GM21367 (cell line): Measurements from ENCODE around the gene KIFAP3.

Experiments
- ATAC-seq: cut with Tn5 transposase; IDR thresholded peaks from one replicate; pipeline ENCODE4 v1.9.1; 2021; ENCODE audit not compliant: unreplicated experiment

The KIFAP3 gene

DNA sequence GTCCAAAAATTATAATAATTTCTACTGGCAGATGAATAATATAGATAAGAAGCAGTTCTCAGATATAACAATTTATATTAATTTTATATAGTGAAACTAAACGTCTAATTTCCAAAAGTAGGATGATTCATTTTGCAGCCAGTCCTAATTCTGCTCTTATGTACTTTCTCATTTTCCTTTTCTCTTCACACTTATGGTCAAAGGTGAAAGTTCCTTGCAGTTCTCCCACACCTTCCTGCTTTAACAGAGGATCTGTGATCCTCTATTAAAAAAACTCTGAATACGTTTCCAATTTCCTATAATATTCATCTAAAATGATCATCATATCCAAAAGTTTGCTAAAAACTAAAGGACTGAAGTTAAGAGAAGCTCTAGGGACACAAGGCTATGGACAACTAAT is 78.5 kb downstream of the KIFAP3 start:
- ATAC-seq: no peak

DNA sequence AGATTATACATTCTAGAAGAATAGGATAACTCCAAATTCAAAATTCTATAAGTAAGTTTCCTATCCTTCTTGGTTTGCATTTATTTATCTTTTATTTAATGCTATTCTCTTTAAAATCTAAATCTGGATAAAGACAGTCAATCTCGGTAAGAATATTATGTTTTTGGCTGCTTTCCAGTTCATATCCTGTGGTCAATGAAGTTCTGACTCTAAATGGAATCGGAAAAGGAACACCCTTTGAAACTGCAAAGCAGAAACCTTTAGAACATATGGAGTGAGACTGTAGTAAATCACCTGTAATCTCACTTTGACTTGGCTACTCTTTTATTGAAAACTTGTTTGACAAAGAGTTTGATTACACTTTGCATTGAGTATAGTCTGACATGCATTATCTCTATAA is 85.2 kb downstream of the KIFAP3 start:
- ATAC-seq: no peak

DNA sequence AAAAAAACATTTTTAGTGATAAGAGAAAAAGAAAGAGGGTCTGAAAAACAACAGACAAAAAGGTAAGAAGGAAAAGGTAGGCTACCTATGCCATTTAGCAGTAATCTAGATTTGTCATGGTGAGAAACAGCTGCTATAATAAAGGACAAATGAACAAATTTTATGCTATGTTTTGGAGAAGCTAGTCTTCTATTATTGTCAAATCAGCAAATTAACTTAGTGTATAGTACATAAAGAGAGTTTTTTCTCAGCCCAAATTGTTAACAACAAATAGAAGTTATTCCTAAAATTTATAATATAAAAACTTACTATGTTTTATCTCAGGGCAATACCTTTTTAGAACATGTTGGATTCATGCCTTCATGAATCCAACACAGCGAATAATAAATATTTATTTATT is 88.7 kb downstream of the KIFAP3 start:
- no peak for ATAC-seq

DNA sequence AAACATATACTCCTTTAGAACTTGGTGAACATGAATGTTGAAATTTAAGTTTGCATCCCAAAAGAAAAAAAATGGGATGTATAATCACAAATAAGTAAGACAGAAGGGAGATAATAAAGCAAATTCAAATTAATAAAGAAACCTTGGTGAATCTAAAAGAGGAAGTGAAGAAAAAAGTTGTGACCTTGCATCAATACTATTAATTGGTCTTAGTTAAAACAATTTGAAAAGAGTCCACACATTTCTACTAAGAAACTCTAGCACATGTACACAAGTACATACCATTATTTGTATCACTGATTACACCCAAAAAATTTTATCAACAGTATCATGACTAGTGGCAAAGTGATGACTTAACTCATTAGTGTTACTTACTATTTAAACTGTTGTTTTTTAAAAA is 100.4 kb downstream of the KIFAP3 start:
- no peak for ATAC-seq

DNA sequence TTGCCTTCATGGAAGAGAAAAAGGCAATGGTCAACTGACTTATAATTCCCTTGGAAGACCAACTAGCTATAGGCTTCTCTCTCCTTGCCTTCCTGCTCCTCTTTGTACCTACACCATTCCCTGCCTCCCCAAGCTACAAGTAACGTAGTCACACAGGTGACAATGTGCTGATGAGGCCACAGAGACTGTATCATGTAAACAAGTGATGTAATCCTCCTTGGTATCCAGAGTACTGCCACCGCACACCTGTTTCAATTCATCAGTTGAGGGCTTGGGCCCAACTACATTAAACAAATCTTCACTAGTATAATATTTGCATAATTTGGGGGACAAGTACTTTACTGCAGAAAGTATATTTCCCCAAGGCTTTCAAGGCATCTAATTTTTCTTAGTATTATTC is 104.4 kb downstream of the KIFAP3 start:
- no peak for ATAC-seq

DNA sequence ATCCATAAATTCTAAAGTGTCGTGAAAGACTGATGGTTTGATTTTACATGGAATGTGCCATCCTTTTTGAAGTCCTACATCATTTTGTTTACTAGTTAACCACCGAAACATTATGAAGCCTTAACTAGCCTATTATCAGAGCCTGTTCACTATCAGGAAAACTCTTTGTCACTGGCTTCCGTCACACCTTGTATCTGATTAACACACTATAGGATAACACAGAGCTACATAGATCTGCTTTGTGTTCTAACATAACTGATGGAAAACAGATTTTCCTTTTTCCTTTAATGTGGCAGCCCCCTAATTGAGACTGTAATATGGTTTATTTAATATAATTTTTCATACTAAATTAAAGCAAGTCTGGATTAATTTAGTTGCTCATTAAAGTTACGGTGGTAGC is 106.3 kb downstream of the KIFAP3 start:
- no peak for ATAC-seq

DNA sequence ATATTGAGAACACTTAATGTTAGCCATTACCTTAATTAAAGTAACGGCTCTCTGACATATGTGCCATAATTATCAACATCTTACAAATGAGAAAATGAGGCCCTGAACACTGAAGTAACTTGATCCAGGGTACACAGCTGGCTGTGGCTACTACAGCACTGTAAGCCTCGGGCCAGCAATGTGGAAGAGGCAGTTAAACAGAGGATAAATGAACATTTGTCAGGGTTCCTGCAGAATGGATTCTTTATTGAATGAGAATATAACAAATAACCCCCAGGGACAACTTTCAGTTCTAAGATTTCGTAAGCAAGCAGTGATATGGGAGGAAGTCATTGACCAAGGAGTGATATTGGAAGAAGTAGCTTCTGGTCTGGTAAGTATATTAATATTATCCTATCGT is 110.3 kb downstream of the KIFAP3 start:
- no peak for ATAC-seq

DNA sequence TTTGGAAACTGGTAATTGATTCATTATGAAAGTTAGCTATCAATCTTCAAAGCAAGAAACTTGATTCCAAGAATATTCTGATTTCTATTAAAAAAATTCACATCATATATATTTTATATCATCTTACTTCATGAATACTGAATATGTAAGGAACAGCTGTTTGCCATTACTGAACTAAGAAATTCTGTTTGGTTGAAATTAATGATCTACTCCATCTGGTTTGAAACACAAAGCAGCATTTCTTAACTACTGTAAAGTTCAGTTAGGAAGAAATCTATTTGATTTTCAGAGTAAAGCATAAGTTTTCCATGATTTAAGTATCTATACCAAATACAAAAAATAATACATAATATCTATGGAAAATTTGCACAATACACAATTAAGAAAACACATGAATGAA is 114.8 kb downstream of the KIFAP3 start:
- ATAC-seq: no peak

DNA sequence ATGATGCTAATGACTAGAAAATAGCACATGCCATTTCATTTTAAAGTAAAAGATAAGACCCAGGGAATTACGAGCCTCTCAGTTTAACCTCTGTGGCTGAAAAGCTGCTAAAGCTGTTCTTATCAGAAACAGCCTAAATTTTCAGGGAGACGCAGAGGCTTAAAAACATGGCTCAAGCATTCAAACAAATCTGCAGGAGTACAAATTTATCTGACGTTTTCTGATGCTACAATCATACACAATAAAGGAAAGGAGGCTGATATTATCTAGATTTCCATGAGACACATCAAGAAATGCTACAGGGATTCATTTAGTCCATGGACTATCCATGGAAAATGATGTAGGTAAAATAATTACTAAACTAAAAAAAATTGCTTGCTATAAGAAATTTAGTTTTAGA is 115.5 kb downstream of the KIFAP3 start:
- ATAC-seq: no peak

DNA sequence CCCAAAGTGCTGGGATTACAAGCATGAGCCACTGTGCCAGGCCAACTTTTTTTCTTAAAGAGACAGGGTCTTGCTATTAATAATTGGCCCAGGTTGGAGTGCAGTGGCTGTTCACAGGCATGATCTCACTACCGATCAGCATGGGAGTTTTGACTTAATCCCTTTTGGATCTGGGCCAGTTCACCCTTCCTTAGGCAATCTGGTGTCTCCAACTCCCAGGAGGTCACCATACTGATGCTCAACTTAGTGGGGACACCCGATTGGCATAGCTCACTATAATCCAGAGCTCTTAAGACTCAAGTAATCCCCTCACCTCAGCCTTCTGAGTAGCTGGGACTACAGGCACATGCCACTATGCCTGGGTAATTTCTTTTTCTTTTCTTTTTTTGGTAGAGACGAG is 116.6 kb downstream of the KIFAP3 start:
- ATAC-seq: no peak

DNA sequence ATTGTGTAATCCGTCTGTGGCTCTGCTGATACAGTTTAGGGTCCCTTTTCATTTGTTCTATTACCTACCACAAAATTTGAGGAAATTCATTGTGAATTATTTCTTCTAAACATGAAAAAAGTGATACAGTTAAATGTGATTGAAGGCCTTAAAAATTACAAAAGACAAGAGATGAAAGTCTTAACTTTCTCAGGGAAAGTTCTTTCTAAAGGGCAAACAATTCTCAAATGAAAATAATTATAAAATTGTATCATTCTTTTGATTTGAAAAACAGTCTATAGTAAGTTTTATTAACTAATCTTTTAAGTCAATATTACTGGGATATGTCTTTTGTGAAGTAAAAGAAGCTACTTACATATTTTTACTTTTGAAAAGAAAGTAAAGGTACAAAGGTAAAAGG is 123.4 kb downstream of the KIFAP3 start:
- ATAC-seq: no peak

DNA sequence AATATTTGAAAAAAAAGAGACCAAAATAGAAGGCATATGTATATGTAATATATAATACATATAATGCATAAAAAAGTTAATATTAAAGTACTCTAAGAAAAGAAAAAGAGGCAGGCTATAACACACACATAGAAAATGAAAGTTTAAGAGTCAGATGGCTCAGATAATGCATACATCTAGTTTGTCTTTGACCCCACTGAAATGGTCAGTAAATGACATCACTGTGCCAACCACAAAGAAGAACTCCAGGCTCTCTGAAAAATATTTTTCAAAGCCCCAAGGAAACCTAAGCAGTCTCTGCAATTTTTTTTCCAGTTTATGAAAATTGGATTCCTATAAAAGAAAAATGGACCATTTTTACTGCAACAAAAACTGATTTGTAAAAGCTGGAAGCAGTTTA is 125.4 kb downstream of the KIFAP3 start:
- ATAC-seq: no peak

DNA sequence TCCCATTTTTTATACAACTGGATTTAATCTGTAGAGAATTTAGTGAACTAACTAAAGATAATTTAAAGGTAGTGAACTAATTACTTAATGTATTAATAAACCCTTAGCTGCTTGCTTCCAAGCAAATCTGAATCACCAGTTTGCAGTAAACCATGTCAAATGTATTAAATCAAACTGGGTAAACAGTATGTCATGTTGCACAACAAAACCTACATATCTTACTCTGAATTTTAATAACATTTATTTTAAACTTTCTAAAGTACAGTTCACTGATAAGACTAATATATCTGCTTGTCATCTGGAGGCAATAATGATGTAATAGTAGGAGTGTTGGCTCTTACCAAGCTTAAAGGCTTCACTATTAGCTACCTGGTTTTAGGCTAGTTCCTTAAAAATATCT is 128.3 kb downstream of the KIFAP3 start:
- no peak for ATAC-seq

DNA sequence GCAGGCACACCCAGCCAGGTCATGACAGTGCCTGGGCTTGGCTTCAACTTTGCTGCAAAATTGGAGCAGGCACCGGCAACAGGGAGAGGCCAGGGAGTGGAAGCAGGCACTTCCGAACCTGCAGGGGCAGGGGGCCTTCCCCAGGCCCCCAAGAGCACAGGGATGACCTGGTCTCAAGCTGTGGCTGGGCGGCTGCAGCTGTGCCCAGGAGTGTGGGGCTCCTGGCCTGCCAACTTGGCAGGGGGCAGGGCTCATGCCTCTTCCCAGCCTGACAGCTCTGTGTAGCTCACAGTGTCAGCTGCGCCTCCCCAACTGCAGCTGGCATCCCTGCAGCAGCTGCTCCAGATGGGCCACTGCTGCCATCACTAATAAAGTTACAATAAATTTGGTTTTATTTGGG is 129.3 kb downstream of the KIFAP3 start:
- no peak for ATAC-seq

DNA sequence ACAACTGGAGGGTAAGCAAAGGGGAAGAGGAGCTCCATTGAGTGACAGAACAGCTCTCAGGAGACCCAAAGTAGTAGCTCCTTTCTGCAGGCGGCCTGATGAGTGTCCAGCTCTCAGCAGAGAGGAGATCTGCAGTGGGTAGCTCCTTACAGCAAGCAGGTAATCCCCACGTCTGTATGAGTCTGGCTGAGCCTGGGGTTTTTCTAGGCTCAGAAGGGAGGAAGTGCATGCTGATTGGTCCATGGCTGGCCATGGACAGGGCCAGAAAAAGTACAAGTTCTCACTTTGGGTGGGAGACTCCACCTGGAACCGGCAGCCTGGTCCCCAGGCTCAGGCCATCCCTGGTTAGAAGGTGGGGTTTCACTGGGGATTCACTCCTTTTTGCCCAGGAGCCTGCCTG is 129.9 kb downstream of the KIFAP3 start:
- ATAC-seq: no peak

DNA sequence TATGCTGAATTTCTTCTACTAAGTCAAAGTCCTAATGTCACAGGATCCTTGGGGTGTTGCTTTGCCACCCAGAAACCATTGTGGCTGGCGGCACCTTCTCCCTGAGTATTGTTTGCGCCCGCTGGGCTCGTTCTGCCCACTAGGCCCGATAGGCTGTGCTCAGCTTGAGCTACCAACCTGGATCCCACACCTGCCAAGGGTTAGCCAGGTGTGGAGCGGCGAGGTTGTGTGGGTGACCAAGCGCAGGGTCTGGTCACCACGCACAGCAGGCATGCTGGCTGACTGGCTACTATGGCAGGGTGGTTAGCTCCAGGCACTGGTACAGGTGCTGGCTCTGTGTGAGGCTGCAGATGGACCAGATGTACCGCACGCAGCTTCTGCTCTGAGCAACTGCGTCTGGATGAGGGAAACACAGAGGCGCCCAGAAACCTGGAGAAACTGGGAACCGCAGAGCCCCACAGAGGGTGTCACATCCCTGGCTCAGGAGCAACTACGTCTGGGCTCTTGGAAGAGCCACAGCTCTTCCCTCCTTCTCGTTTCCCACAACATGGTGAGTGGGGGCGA is 130.4 kb downstream of the KIFAP3 start:
- no peak for ATAC-seq

DNA sequence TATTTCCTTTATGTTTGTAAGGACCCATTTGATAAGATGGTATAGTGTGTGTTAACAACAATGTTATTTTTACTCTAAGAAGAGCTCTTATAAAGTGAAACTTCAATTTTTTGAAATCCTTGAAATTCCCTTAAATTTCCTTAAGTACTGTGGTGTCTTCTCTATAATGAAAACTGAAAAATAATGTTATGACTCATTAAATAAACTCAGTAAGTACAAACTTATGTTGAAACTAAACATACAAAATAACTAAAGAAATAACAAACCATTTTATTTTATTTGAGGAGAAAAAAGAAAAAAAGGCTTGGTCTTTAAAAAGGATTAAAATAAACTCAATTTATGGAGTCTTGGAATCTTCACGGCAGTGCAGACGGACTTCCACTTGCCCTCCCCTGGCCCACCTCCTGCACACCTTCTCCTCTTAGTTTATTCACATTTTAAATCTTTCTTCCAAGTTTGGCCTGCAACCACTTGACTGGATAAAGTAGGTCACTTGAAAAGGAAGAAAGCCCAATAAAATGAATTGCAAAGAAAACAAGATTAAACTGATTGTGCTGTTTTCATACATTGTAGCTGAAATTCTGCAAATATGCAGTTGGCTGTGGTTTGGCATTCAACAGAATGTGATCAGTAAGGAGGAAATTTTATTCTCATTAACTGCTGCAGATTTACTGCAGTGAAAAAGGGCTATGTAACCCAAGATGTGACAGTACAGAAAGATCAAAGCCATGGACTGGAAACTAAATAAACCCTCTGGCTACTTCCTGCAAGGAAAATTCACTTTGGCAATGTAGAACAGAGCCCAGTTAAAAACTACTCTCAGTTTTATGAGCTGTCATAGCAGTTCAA is 132.3 kb downstream of the KIFAP3 start:
- no peak for ATAC-seq

DNA sequence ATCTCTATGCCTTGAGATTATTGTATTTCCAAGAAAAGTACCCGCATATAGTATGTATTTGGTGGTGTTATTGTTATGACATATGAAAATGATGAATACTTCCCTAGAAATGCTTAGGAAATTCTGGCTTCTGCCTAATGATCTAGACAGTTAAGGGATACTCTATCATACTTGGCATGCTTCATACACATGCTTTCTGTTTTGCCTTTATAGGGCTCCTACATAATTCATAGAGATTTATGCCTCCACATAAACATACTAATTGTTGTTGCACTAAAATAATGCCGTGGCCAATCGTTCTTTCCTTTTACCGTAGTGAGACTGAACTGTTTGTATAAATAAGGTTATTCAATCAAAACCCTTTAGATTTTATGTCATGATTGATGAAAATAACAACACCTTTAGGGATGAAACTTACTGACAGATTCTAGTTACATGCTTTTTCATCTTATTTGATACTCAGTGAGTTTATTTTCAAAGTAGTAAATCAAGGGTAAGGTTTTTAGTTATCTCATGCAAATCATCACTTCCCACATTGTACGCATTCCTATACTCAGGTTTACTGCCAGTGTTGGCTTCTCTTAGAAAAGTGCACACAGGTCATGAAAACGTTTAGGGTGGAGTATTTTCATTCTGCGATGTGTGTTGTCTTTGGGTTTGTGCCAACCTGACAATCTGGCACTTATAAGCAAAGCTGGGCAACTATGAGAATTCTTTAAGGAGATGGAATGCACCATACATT is 140.3 kb downstream of the KIFAP3 start:
- ATAC-seq: no peak

DNA sequence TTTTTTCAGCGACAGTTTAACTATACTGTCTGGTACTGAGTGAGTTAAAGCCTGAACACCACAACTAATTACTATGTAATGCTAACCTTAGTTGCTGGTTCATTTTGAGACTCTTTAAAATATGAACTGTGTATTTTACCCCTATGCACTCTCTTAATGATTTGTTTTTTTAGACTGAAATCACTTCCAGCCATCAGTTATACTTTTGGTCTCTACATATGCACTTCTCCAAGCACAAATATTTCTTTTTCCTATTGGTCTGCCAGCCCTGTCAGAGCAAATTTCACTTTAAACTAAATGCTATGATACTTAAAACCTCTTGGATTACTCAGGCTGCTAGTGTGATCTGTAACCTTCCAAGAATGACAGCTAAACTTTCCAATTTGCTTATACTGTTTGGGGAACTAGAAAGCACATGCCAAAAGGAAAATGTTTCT is 142.7 kb downstream of the KIFAP3 start:
- ATAC-seq: no peak

DNA sequence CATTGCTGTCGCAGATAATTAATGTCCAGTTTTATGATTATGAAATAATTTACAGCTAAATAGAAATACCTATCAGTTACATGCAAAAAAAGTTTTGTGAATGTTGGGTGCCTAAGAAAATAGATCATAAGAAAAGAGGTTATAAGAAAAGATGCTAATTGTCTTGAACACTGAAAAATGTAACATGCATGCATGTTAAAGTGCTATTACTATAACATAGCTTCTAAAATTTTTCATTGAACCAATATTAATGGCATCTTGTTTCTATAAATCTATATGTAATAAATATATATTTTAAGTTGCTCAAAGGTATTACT is 145.3 kb downstream of the KIFAP3 start:
- no peak for ATAC-seq

DNA sequence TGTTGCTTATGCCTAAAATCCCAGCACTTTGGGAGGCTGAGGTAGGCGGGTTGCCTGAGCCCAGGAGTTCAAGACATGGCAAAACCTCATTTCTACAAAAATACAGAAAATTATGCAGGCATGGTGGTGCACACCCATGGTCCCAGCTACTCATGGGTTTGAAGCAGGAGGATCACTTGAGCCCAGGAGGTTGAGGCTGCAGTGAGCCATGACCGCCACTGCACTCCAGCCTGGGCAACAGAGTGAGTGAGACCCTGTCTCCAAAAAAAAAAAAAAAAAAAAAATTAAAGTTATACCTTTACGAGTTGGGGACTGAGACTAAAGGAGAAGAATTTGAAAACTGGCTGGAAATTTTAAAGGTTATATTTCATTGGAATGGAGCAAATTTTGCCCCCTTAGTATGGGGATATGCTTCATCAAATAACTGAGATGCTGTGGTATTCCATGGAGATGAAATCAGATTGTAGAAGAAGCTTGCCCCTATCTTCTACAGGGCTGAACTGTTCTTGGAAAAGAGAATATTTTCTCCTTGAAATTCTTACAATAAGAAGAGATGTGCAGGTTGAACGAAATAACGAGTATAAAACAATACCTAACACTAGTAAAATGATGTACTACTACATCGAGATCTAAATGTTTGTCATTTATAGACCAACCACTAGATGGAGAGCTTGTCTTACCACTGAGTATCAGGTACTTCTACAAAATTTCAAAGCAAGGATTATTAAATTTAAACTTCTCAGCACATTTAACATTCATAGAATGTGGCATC is 145.9 kb downstream of the KIFAP3 start:
- peak; percentile 69 for ATAC-seq
